GM18498 (cell line): Measurements from ENCODE around the gene LRMDA.
"Not testable (repeated sequence)": the region's sequence is repeated elsewhere in the genome, so short reads cannot be mapped to it uniquely, and the experiment has no call there.

Experiments used
- ATAC-seq: cut with Tn5 transposase; IDR thresholded peaks from one replicate; pipeline ENCODE4 v1.9.1; 2021; ENCODE audit warnings: mild to moderate bottlenecking, moderate library complexity; ENCODE audit not compliant: unreplicated experiment

Gene LRMDA

DNA sequence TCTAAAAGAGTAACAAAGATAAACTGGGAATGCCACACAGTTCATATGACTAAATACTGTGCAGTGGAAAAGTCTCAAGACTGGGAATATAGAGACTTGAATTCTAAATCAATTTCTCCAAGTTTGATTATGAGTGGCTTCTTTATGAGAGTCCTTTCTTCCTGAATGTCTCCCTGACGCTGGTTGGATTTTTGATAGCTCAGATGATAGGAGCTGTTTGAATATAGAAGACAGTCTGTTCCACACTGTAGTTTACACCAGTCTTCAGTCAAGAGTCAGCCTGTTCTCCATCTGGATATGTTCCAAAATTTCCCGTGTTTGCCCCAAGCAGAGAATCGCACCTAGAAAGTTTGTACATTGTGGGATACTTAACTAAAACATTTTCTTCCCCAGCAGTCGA lies 173.7 kb downstream of the LRMDA start:
- no peak for ATAC-seq

DNA sequence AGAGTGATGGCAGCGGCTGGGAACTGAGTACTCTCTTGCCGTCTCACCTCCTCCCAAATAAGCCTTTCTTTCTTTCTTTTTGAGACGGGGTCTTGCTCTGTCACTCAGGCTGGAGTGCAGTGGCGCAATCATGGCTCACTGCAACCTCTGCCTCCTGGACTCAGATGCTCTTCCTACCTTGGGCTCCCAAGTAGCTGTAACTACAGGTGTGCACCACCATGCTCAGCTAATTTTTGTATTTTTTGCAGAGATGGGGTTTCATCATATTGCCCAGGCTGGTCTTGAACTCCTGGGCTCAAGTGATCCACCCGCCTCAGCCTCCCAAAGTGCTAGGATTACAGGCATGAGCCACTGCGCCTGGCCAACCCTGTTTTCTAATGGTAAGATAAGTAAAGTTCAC lies 174.4 kb downstream of the LRMDA start:
- ATAC-seq: not testable (repeated sequence)

DNA sequence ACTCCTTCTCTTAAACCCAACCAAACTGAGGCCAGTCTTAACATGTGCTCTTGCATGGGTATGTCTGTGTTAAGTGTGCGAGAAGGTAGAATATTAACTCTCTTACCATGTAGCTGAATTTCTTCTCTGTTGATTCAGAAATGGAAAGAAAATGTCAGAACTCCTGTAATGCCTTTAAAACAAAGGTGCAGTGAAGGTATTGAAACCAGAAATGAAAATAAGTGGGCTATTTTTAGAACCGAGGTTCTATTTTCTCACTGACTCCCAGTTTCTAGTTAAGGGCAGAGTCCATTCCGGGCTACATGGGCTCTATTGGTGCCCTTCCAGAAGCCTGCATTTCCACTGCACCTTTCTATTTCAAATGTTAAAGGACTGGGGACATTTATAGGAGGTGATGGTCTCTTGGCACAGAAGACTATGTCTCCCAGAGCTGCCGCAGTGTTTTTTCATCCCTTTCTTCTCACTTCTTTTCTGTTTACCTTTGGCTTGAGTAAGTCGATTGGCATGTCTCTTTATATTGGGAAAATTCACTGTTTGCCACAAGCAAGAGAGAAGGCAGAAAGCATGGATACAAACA lies 174.9 kb downstream of the LRMDA start:
- ATAC-seq: peak; percentile 71

DNA sequence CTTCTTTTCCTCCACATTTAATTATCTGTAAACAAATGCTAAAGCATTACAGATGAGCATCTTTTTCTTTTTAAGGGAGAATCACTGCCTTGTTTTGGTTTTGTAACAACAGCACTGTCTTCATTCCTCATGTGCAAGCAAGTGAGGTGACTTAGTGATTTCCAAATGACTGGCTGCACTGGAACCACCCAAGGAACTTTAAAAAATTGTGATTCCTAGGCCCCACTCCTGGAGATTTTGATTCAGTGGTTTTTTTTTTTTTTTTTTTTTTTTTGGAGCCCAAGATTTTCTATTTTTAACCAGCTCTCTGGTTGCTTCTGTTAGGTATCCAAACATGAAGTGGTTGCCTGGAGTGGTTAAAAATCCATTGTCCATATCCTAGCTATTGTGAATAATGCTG lies 176.2 kb downstream of the LRMDA start:
- no peak for ATAC-seq

DNA sequence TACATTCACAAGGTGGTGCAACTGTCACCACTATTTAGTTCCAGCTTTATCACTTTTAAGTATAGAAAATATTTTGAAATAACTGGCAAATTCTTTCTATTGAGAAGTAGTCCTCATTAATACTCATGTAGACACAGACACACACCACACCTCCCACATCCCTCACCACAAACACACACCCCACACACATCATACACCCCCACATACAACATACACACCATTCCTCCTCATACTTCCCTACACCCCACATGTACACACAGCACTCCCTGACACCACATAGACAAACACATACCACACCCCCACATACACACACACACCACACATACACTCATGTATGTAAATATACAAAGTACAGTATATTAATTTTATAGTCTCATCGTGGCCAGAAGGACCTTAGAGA lies 178.8 kb downstream of the LRMDA start:
- ATAC-seq: no peak

DNA sequence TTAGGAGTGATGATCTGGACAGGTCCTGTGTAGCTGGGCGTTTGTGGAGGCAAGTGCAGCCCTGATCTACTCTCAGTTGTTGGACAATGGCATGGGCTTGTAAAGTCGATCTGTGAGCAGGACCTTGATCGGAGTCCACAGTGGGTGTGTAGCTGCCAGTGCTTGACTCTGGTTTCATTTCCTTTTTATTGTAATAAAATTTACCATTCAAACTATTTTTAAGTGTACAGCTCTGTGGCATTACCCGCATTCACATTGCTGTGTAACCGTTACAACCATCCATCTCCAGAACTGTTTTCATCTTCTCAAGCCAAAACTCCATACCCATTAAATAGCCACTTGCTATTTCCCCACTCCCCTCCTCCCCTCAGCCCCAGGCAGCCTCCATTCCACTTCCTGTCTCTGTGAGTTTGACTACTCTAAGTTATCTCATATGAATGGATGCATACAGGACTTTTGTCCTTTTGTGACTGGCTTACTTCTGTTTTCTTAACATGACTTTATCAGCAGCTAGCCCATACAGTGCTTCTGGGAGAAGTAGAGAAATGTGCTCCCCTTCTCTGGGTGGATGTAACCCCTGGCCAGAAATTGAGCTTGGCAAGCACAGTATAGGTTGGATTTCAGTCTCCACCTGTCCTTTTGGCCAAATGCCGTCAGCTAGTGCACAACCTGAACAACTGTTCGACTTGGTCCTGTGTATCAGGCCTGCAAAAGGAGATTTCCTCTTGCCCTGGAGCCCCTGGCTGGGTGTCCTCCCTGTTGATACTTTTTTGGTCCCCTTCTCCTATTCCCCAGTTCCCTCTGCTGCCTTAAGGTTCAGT lies 180.0 kb downstream of the LRMDA start:
- peak; percentile 48 for ATAC-seq

DNA sequence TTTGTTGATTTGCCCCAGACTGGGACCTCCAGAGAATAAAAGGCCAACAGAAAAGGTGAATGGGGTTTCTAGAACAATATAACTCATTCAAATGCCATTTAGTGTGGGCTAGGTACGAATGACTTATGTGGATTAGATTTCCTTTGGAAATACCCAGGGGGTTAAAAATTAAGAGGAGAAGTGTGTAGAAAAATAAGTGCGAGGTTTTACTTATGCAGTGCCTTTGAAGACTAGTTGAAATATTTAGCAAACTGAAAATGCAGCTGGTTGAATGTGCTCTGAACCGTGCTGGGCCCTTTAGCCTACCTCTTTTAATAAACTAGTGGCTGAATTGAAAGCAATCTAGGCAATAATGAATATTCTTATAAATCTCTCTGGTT lies 180.6 kb downstream of the LRMDA start:
- no peak for ATAC-seq

DNA sequence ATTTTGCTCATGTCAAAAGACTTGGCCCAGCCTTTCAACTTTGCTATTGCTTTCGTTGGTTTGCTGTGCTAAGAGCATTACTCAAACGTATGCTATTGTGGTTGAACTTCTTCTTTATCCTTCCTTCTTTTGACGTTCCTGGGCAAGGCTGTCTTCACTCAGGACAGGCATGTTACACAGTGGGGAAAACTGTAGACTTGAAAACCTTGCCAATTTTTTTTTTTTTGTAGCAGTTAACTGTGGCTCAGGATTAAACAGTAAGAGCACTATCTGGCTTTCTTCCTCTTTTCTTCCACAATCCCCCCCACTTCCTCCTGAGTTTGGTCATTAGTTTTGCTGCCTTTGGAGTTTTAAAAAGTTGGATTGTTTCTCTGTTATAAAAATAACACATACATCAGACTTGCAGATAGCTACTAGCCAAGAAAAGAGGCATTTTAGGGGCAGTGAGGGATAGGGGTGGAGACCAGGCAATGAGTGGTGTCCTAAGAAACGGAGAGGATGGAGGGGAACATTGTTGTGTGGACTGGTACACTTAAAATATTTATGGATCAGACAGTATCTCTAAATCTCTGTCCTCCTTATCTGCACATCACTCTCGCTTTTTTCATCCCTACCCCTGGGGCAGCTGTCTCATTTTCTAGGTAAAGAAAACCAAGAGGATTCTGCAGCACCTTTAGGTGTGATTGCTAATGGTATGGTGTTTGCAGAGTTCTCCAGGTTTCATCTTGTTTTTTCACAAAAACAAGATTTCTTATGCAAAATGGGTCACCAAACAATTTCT lies 181.7 kb downstream of the LRMDA start:
- ATAC-seq: peak; percentile 22

DNA sequence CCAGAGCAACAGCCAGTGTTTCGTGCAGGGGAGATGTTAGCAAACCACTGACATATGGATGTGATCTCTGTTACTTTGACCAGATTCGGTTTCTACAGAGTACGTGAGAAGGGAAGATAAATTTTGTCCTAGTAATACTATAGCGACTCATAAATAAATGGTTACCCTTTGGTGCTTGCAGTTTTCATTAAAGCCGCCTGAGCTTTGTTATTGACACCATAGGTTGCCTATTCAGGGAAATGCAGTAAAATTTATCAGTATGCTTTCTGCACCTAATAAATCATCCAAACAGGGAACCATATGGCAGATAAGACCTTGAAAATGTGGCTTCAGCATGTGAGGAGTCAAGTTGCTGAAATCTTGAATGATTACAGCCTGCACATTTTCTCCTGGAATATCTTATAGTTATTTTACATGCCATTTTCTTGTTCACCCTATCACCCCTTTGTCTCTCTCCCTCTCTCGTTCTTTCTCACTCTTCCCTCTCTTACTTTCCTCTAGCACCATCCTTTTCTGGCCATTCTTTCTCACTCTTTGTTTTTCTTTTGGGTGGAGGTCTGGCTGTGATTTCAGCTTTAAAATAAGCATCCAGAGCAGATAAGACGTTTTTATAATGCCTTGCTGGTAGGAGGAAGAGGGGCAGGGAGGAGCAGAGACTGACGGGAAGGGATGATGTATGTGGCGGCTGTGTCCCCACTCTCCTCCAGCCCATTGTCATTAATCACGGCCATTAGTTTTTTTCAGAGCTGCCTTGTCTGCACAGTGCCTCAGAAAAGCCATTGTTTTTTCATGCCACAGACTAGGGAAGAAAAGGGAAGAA lies 182.5 kb downstream of the LRMDA start:
- ATAC-seq: peak; percentile 52

DNA sequence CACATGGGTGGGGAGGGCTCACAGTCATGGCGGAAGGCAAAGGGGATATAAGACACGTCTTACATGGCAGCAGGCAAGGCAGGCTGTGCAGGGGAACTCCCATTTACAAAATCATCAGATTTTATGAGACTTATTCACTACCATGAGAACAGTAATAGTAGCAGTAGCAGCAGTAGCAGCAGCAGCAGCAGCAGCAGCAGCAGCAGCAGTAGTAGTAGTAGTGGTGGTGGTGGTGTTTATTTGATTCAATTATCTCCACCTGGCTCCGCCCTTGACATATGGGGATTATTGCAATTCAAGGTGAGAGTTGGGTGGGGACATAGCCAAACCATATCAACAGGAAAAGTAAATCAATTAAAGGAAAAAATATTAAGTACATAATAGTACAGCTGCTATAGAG lies 184.7 kb downstream of the LRMDA start:
- ATAC-seq: no peak

DNA sequence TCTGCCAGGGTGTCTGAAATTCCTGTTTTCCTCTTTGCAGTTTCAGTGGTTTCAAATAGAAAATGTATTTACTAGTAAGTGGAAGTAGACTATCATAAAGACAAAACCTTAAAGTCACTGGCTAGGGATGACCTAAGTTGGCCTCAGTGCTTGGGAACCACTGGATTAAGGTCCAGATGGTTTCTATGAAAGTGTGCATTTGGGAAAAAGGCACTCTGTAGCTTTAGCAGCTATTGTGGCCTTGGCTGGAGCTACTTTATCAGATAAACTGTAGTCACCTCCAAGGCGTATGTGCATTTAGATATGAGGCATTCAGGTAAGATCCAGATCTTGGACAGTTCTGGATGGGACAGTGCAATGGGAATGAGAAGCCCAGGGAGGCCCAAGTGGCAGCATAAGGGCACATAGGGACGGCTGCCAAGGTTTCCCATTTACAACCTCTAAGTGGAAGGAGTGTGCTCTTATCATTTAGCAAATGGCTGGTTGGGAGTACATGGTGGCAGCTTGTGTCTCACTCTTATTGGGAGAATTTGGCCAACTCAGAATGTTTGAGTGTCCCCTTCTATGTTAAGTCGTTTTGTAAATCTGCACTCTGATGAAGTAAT lies 185.6 kb downstream of the LRMDA start:
- no peak for ATAC-seq

DNA sequence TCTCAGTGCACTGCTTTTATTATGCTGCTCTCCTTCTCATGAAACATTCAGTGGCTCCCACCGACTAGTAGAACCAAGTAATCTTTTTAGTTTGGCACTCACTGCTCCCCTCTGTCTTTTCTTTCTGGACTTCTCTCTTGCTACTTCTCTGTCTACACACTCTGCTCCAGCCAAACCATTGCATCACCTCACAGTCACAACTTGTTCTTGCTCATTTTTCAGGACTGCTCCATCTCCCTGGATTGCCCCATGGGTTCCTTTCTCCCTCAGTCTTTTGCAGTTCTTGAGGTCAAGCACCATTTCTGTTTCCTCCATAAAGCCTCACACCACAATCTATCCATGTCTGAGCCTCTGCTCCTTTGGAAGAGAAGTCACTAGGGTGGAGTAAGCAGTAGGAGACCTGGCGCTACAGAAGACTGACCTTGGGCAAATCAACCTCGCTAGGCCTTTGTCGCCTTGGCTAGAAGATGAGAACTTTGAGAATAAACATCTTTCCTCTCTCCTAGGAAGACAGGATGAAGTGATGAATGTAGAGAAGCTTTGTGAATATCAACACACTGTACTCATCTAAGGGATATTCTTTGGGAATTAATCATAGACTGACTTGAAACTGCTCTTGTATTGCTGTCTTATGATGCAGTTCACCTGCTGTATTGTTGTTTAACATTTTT lies 186.2 kb downstream of the LRMDA start:
- ATAC-seq: no peak

DNA sequence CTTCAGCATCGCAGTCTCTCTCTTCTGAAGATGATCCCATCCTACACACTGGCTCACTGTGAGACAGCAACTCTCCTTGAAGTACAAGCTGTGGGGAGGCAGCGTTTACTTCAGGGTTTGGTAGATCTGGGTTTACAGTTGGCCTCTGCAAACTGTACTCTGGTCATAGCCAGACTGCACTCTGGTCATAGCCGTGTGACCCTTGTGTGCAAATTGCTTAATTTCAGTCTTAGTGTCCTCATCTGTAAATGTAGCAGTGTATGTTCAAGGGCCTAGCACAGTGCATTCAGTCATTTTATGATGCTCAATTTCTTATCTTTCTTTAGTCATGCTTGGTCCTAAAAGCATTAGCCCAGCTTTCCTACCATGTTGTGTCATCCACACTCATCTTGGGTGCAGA lies 188.2 kb downstream of the LRMDA start:
- no peak for ATAC-seq

DNA sequence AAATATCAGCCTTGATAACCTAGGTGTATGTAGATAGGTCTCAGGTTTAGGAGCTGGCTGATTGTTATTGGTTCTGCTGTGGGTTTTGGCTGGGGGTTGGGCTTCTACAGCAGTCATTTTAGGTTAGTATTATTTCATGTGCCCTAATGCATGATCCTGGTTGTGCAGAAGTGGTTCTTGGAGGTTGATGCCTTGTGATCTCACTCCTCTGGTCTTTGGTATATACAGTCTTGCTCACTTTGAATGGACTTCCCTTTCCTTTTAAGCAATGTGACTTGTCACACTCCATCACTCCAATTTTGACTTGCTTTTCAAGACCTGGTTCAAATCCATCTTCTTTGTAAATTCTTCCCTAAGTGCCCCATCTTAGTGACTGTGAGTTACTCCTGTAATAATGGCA lies 188.9 kb downstream of the LRMDA start:
- ATAC-seq: no peak

DNA sequence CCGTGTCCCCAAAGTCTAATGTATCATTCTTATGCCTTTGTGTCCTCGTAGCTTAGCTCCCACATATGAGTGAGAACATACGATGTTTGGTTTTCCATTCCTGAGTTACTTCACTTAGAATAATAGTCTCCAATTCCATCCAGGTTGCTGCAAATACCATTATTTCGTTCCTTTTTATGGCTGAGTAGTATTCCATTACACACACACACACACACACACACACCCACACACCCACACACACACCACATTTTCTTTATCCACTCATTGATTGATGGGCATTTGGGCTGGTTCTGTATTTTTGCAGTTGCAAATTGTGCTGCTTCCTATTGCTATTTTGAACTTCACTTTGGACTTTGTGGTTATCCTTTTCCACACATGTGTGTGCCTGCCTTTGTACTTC lies 189.6 kb downstream of the LRMDA start:
- not testable (repeated sequence) for ATAC-seq

DNA sequence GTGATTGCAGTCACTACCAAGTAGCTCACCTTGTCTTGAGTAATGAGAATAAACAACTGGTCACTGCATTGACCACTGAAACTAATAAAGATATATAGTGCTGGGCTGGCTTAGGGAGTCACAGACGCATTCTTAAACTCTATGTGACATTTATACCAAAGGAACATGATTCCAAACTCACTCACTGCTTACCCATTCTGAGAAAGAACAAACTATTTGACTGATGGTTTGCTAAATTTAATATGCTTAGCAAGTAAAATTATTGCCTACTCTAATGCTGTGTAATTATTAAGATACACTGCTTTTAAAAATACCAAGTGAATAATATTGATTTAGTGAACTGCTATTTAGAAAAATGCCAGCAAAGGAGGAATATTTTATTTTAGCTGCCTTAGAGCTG lies 191.1 kb downstream of the LRMDA start:
- no peak for ATAC-seq

DNA sequence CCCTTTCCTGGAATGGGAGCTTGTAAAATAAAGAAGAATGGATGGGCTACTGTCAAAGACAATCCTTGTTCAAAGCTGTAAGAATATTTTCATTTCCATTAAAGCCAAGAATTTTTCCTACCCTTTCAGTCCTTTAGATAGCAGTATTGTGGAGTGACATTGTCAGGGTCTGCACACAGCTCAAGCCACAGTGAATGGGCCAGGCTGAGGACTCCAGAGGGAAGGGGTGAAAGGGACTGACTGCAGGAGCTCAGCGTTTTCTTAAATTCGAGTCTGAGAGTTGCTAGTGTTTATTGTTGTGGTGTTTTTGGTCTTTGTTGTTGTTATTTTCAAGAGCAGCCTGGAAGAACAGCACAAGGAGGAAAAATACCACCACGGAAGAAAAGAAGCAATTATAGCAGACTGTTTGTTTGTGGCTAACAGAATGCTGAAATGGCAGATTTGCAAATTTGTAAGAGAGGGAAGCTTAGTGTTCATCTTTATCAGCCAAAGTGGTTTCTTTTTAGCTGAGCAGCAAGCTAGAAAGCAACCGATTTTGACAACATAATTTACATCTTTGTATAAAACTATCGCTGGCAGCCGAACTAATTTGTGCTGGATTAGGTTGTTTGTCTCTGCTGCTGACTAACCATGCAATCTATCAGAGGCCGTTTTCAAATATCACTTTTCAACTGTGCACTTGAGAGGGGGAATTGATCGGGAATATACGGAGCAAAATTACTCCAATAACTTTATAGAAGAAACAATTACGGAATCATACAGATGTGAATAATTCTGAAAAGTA lies 192.1 kb downstream of the LRMDA start:
- no peak for ATAC-seq

DNA sequence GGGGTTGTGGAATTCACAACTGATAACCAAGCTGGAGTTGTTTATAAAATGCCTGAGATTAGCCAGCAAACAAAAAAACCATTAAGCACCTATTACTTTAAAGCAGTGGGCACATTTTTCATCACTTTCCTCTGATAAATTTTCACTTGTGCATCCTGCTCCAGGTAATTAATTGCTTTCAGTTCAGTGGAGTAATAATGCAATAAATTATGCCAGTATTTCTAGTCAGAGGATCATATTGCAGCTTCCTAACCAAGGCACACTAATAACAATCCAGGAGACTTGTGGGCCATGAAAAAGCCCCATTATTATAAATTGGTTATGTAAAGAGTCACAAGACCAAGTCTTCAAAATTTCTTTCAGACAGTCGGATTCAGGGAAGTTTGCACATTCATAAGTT lies 193.2 kb downstream of the LRMDA start:
- no peak for ATAC-seq

DNA sequence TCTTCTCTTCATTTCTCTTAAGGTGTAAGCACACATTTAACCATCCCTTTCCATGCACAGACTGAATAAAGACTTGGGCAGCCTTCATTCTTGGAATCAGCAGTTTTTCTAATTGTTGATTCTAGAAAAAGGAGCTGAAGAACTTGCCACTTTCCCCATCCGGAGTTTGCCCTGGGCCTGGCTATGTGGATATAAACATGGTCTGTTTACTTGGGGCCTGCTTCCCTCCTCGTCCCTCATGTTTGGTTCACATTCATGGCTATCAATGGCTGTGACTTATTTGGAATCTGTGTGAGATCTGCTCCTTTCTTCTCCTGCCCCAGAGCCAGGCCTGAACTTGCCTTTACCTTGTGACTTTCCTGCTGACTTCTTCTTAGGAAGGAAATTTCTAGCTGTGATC lies 199.3 kb downstream of the LRMDA start:
- no peak for ATAC-seq
